Bronchial epithelial cell (primary cell): Measurements from ENCODE around the gene SCYGR3. TPM values are rescaled to one million over a fixed set of nuclear protein-coding genes. Genes with fewer than 3 reads are reported as not detected.

Source experiments
- DNase-seq: peaks from one replicate; pipeline ENCODE4 v3.0.0-alpha.2; 2010; ENCODE audit warnings: low read depth
- FAIRE-seq: peaks from 2 replicates; lab custom pipeline; 2011; peaks lifted over from hg19 to GRCh38; lab: Jason Lieb, UNC
- H3K27me3 ChIP-seq: 2 replicates; pipeline ENCODE4 v1.5.1; 2011; ENCODE audit warnings: low read length; ENCODE audit not compliant: control insufficient read depth, insufficient read depth
- H3K36me3 ChIP-seq: 2 replicates; pipeline ENCODE4 v1.5.1; 2011; ENCODE audit warnings: low read length; ENCODE audit not compliant: control insufficient read depth, insufficient read depth
- H3K4me3 ChIP-seq: 2 replicates; pipeline ENCODE4 v1.5.1; 2011; ENCODE audit warnings: mild to moderate bottlenecking, low read depth, low read length, control low read depth
- CTCF ChIP-seq: IDR thresholded peaks from 2 replicates; pipeline ENCODE4 v1.5.1; 2011; ENCODE audit warnings: mild to moderate bottlenecking, moderate library complexity, low read length, control low read depth, inconsistent platforms; ENCODE audit not compliant: insufficient read depth, severe bottlenecking
- total RNA-seq: library from RNA; depleted of rRNA; stranded (reverse); fragments of >200 nt; gene quantifications from 2 replicates; pipeline ENCODE4 v1.2.1, GENCODE V29; 2014

The SCYGR3 gene
- total RNA-seq, 1 donor from 2014 or later, result not detected

GRCh38 chr2:227623226-227623625, 8.6 kb upstream of the SCYGR3 start:
- Histone ChIP-seq H3K27me3 (no peaks in the 10 kb centered on the region), H3K36me3 (no peaks in the 10 kb centered on the region), H3K4me3 (no peak overlapping the region)
- no peak for FAIRE-seq
- peak; percentile 68 for DNase-seq
- no peak for TF ChIP-seq CTCF

GRCh38 chr2:227617316-227618230, 2.9 kb upstream of the SCYGR3 start, which contains the start of gene SCYGR4:
Gene SCYGR4 (plus strand): TSS chr2:227617498. CDS start chr2:227617498, 0 bp downstream.
- DNase-seq (no peak), FAIRE-seq (no peak)
- no peaks in the 10 kb centered on the region for H3K36me3 ChIP-seq
- TF ChIP-seq CTCF, result no peak
- peaks cover 1% of the 10 kb centered on the region for H3K27me3 ChIP-seq
- H3K4me3 ChIP-seq, result no peak within 1 kb of the TSS

- H3K36me3 ChIP-seq, result no peaks in the 10 kb centered on the region
- no peak for TF ChIP-seq CTCF
- DNase-seq (no peak), FAIRE-seq (no peak)
- H3K27me3 ChIP-seq, result peaks cover 1% of the 10 kb centered on the region
- no peak overlapping the region for H3K4me3 ChIP-seq
Measured at GRCh38 chr2:227616631-227617030, 2.0 kb upstream of the SCYGR3 start.

- FAIRE-seq (no peak), DNase-seq (no peak)
- Histone ChIP-seq H3K36me3 (no peaks in the 10 kb centered on the region), H3K4me3 (no peak overlapping the region), H3K27me3 (peaks cover 1% of the 10 kb centered on the region)
- no peak for TF ChIP-seq CTCF
Measured at GRCh38 chr2:227615906-227616305, 1.3 kb upstream of the SCYGR3 start.

- H3K4me3 ChIP-seq, result no peak overlapping the region
- FAIRE-seq, result no peak
- peaks cover 1% of the 10 kb centered on the region for H3K27me3 ChIP-seq
- TF ChIP-seq CTCF, result no peak
- H3K36me3 ChIP-seq, result no peaks in the 10 kb centered on the region
- DNase-seq, result no peak
Measured at GRCh38 chr2:227615181-227615580, 541 bp upstream of the SCYGR3 start.
